Measurements from ENCODE around the gene KBTBD8. TPM values are rescaled to one million over a fixed set of nuclear protein-coding genes. Genes with fewer than 3 reads are reported as not detected.

The KBTBD8 gene
- total and polyA plus RNA-seq, 9 of the 15 experiments (the other 6 are each of a cell fraction or from before 2014, with no cell fraction given), result 2.7 to 9.1 (median 5.6) TPM

DNA sequence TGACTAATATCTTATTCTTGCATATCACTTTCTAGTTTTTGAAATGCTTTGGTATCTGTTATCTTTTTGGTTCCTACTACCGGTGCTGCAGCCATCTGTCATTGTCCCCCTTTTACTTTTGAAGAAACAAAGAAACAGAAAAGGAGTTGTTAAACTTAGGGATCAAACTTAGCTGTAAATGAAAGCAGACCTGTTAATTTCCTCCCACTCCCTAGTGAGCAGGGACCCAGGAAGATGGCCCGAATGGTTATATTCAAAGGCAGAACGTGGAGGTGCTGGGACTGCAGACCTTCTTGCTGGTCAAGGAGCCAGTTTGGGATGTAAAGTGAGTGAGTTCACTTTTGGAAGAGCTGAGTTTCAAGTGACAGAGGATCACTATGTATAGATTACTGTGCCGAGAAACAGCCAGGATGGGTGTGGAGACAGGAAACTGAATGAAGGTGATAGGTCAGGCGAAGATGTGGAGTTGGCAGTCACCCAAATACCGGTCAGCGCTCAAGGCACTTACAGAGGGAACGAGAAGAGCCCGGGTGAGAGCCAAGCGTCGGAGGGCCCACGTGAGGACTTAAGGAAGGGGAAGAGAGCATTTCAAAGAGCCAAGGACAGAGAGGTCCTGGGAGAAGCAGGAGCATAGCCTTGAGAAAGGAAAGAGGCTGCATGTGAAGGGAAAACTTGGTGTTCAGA lies 20.1 kb downstream of the KBTBD8 start (continued):
- TF ChIP-seq, protein P1, sequence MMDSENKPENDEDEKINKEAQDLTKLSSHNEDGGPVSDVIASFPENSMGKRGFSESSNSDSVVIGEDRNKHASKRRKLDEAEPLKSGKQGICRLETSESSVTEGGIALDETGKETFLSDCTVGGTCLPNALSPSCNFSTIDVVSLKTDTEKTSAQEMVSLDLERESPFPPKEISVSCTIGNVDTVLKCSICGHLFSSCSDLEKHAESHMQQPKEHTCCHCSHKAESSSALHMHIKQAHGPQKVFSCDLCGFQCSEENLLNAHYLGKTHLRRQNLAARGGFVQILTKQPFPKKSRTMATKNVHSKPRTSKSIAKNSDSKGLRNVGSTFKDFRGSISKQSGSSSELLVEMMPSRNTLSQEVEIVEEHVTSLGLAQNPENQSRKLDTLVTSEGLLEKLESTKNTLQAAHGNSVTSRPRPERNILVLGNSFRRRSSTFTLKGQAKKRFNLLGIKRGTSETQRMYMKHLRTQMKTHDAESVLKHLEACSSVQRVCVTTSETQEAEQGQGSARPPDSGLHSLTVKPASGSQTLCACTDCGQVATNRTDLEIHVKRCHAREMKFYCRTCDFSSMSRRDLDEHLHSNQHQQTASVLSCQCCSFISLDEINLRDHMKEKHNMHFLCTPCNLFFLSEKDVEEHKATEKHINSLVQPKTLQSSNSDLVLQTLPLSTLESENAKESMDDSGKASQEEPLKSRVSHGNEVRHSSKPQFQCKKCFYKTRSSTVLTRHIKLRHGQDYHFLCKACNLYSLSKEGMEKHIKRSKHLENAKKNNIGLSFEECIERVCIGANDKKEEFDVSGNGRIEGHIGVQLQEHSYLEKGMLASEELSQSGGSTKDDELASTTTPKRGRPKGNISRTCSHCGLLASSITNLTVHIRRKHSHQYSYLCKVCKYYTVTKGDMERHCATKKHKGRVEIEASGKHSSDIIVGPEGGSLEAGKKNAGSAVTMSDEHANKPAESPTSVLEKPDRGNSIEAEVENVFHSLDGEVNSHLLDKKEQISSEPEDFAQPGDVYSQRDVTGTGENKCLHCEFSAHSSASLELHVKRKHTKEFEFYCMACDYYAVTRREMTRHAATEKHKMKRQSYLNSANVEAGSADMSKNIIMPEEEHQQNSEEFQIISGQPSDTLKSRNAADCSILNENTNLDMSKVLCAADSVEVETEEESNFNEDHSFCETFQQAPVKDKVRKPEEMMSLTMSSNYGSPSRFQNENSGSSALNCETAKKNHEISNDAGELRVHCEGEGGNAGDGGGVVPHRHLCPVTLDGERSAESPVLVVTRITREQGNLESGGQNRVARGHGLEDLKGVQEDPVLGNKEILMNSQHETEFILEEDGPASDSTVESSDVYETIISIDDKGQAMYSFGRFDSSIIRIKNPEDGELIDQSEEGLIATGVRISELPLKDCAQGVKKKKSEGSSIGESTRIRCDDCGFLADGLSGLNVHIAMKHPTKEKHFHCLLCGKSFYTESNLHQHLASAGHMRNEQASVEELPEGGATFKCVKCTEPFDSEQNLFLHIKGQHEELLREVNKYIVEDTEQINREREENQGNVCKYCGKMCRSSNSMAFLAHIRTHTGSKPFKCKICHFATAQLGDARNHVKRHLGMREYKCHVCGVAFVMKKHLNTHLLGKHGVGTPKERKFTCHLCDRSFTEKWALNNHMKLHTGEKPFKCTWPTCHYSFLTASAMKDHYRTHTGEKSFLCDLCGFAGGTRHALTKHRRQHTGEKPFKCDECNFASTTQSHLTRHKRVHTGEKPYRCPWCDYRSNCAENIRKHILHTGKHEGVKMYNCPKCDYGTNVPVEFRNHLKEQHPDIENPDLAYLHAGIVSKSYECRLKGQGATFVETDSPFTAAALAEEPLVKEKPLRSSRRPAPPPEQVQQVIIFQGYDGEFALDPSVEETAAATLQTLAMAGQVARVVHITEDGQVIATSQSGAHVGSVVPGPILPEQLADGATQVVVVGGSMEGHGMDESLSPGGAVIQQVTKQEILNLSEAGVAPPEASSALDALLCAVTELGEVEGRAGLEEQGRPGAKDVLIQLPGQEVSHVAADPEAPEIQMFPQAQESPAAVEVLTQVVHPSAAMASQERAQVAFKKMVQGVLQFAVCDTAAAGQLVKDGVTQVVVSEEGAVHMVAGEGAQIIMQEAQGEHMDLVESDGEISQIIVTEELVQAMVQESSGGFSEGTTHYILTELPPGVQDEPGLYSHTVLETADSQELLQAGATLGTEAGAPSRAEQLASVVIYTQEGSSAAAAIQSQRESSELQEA (IDR thresholded peaks at IDR 0.05; ENCODE audit: low read depth), result no peak
- TF ChIP-seq BCL6 (CRISPR knock-in tag; IDR thresholded peaks at IDR 0.05) (no peak), NCOA4 (IDR thresholded peaks at IDR 0.05; ENCODE audit: partially characterized antibody) (no peak), PHF21A (IDR thresholded peaks at IDR 0.05; ENCODE audit: borderline replicate concordance, low read depth) (no peak), BCOR (IDR thresholded peaks at IDR 0.05) (no peak), KDM5B (IDR thresholded peaks at IDR 0.05; ENCODE audit: insufficient replicate concordance, low read depth, low read length) (no peak), PYGO2 (tag; IDR thresholded peaks at IDR 0.05) (no peak), RBM25 (IDR thresholded peaks at IDR 0.05; ENCODE audit: low read depth, low read length, severe bottlenecking) (no peak), MCM3 (IDR thresholded peaks at IDR 0.05) (no peak), PRPF4 (IDR thresholded peaks at IDR 0.05; ENCODE audit: insufficient read depth, low read depth, low read length, poor library complexity, severe bottlenecking) (no peak), ZNF124 (CRISPR knock-in tag; IDR thresholded peaks at IDR 0.05) (no peak)
- TF ChIP-seq, protein P2, sequence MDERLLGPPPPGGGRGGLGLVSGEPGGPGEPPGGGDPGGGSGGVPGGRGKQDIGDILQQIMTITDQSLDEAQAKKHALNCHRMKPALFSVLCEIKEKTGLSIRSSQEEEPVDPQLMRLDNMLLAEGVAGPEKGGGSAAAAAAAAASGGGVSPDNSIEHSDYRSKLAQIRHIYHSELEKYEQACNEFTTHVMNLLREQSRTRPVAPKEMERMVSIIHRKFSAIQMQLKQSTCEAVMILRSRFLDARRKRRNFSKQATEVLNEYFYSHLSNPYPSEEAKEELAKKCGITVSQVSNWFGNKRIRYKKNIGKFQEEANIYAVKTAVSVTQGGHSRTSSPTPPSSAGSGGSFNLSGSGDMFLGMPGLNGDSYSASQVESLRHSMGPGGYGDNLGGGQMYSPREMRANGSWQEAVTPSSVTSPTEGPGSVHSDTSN (CRISPR knock-in tag; IDR thresholded peaks at IDR 0.05; ENCODE audit: low read depth), result no peak
- TF ChIP-seq, protein P2 (tag; conservative IDR thresholded peaks at IDR 0.05; ENCODE audit: low read depth), result 0 out of 2 replicates have a peak, but pooled peaks have one; percentile 8
- TF ChIP-seq, protein P3, sequence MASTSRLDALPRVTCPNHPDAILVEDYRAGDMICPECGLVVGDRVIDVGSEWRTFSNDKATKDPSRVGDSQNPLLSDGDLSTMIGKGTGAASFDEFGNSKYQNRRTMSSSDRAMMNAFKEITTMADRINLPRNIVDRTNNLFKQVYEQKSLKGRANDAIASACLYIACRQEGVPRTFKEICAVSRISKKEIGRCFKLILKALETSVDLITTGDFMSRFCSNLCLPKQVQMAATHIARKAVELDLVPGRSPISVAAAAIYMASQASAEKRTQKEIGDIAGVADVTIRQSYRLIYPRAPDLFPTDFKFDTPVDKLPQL (IDR thresholded peaks at IDR 0.05; ENCODE audit: extremely low read depth, insufficient read length), result no peak
- TF ChIP-seq, protein P4, sequence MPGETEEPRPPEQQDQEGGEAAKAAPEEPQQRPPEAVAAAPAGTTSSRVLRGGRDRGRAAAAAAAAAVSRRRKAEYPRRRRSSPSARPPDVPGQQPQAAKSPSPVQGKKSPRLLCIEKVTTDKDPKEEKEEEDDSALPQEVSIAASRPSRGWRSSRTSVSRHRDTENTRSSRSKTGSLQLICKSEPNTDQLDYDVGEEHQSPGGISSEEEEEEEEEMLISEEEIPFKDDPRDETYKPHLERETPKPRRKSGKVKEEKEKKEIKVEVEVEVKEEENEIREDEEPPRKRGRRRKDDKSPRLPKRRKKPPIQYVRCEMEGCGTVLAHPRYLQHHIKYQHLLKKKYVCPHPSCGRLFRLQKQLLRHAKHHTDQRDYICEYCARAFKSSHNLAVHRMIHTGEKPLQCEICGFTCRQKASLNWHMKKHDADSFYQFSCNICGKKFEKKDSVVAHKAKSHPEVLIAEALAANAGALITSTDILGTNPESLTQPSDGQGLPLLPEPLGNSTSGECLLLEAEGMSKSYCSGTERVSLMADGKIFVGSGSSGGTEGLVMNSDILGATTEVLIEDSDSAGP (CRISPR knock-in tag; IDR thresholded peaks at IDR 0.05), result no peak
